Skeletal muscle satellite cell (primary cell): ENCODE data around the gene NTNG1.

Source experiments
- H3K27me3 ChIP-seq: 2 replicates; pipeline ENCODE4 v1.7.0; 2013; ENCODE audit warnings: low read length; ENCODE audit not compliant: control insufficient read depth, insufficient read depth
- H3K36me3 ChIP-seq: 2 replicates; pipeline ENCODE4 v1.7.0; 2013; ENCODE audit warnings: mild to moderate bottlenecking, control low read depth, low read length; ENCODE audit not compliant: insufficient read depth
- H3K4me1 ChIP-seq: 2 replicates; pipeline ENCODE4 v1.7.0; 2013; ENCODE audit warnings: low read length; ENCODE audit not compliant: control insufficient read depth, insufficient read depth
- H3K4me2 ChIP-seq: 2 replicates; pipeline ENCODE4 v1.7.0; 2013; ENCODE audit warnings: mild to moderate bottlenecking, low read length
- H3K4me3 ChIP-seq: 2 replicates; pipeline ENCODE4 v1.7.0; 2013; ENCODE audit warnings: low read length
- H3K9ac ChIP-seq: 2 replicates; pipeline ENCODE4 v1.7.0; 2013; ENCODE audit warnings: mild to moderate bottlenecking, low read depth, low read length, moderate library complexity
- H3K9me3 ChIP-seq: replicated peaks from 2 replicates; pipeline ENCODE4 v1.7.0; 2013; ENCODE audit warnings: mild to moderate bottlenecking, control low read depth, low read length

Gene NTNG1

GRCh38 chr1:107496002-107496401 lies 355.2 kb downstream of the NTNG1 start:
- no peak overlapping the region for H3K4me3 ChIP-seq
- H3K27me3 ChIP-seq = peaks cover 4% of the 10 kb centered on the region
- no peaks in the 10 kb centered on the region for H3K4me1 ChIP-seq
- H3K36me3 ChIP-seq = no peaks in the 10 kb centered on the region
- no peak overlapping the region for H3K4me2 ChIP-seq
- no peaks in the 10 kb centered on the region for H3K9me3 ChIP-seq
- no peak overlapping the region for H3K9ac ChIP-seq

DNA sequence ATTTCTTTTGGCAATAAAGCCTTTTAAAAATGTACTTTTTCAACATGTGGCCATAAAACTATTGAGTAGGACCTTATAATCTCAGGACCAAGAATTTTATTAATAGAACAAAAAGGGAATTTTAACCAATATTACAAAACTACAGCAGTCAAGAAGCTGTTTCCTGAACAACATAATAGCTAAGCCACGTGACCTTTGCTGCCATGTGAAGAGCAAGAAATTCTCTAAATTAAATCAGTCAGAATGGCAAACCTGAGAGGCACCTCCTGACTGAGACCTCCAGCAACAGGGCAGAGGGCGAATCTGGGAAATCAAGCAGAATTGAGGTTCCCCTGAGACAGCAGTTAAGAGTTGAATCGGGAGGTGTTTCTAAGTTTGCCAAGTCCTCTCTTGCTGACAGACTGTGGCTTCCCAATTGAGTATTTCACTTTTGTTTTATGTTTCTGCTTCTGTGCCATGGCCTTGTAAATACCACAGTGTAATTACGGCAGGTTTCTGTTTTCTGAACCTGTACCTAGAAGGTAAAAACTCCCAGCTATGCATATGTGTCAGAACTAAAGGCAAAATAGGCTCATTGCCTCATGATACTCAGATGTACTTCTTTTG lies 358.4 kb downstream of the NTNG1 start:
- Histone ChIP-seq H3K4me1 (no peaks in the 10 kb centered on the region), H3K36me3 (no peaks in the 10 kb centered on the region), H3K4me3 (no peak overlapping the region), H3K9me3 (no peaks in the 10 kb centered on the region), H3K9ac (no peak overlapping the region), H3K27me3 (peaks cover 4% of the 10 kb centered on the region), H3K4me2 (no peak overlapping the region)

DNA sequence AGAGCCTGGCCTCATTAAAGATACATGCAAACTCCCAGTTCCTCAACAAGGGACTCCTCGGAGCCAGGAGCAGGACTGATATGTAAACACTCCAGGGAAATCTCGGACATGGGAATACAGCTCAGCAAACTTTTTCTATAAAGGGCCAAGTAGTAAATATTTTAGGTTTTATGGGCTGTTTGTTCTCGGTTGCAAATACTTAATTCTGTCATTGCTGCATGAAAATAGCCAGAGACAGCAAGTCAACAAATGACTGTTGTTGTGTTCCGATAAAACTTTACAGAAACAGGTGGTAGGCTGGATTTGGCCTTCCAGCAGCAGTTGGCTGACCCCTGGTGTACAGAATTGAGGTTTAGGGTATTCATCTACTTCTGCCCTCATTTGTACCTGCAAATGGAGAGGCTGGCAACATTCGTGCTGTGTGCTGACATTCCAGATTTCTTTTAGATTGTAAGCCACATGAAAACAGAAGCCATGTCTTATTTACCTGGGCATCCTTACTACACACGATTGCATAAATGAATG lies 360.3 kb downstream of the NTNG1 start:
- Histone ChIP-seq H3K36me3 (no peaks in the 10 kb centered on the region), H3K4me1 (no peaks in the 10 kb centered on the region), H3K9me3 (no peaks in the 10 kb centered on the region), H3K27me3 (no peaks in the 10 kb centered on the region), H3K4me3 (no peak overlapping the region), H3K9ac (no peak overlapping the region), H3K4me2 (no peak overlapping the region)

- Histone ChIP-seq H3K9ac (no peak overlapping the region), H3K27me3 (no peaks in the 10 kb centered on the region), H3K36me3 (no peaks in the 10 kb centered on the region), H3K4me2 (no peak overlapping the region), H3K9me3 (no peaks in the 10 kb centered on the region), H3K4me3 (no peak overlapping the region), H3K4me1 (no peaks in the 10 kb centered on the region)
Measured at GRCh38 chr1:107510347-107510746, 369.5 kb downstream of the NTNG1 start.

- no peaks in the 10 kb centered on the region for H3K27me3 ChIP-seq
- no peaks in the 10 kb centered on the region for H3K36me3 ChIP-seq
- H3K4me1 ChIP-seq = no peaks in the 10 kb centered on the region
- H3K9me3 ChIP-seq = no peaks in the 10 kb centered on the region
- no peak overlapping the region for H3K9ac ChIP-seq
- no peak overlapping the region for H3K4me2 ChIP-seq
- no peak overlapping the region for H3K4me3 ChIP-seq
Measured at GRCh38 chr1:107512836-107513235, 372.0 kb downstream of the NTNG1 start.

GRCh38 chr1:107514841-107515240 lies 374.0 kb downstream of the NTNG1 start:
- H3K27me3 ChIP-seq = no peaks in the 10 kb centered on the region
- H3K36me3 ChIP-seq = no peaks in the 10 kb centered on the region
- no peak overlapping the region for H3K9ac ChIP-seq
- no peak overlapping the region for H3K4me2 ChIP-seq
- no peaks in the 10 kb centered on the region for H3K9me3 ChIP-seq
- H3K4me3 ChIP-seq = no peak overlapping the region
- no peaks in the 10 kb centered on the region for H3K4me1 ChIP-seq

DNA sequence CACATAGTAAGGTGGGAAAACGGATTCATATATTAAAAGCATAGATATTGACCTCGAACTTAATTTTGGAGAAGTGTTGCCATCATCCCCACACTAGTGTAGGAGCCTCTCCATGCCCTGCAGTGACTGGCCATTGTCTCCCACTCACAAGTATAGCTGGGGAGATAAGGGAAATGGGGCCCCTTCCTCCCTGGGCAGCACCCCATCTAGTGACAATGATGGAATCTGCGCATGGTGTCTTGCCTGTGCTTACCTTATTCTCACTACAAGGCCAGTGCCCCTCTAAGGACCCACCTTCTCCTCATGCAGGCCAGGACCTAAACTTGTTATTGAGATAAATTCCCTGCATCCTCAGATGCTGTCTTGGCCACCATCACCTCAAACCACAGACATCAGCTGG lies 374.9 kb downstream of the NTNG1 start:
- H3K27me3 ChIP-seq = no peaks in the 10 kb centered on the region
- no peaks in the 10 kb centered on the region for H3K9me3 ChIP-seq
- no peak overlapping the region for H3K9ac ChIP-seq
- no peaks in the 10 kb centered on the region for H3K4me1 ChIP-seq
- H3K36me3 ChIP-seq = no peaks in the 10 kb centered on the region
- no peak overlapping the region for H3K4me2 ChIP-seq
- no peak overlapping the region for H3K4me3 ChIP-seq

- Histone ChIP-seq H3K4me1 (peaks cover 3% of the 10 kb centered on the region), H3K4me3 (no peak overlapping the region), H3K9ac (no peak overlapping the region), H3K9me3 (no peaks in the 10 kb centered on the region), H3K27me3 (no peaks in the 10 kb centered on the region), H3K36me3 (no peaks in the 10 kb centered on the region), H3K4me2 (no peak overlapping the region)
Measured at GRCh38 chr1:107523061-107523460, 382.2 kb downstream of the NTNG1 start.

DNA sequence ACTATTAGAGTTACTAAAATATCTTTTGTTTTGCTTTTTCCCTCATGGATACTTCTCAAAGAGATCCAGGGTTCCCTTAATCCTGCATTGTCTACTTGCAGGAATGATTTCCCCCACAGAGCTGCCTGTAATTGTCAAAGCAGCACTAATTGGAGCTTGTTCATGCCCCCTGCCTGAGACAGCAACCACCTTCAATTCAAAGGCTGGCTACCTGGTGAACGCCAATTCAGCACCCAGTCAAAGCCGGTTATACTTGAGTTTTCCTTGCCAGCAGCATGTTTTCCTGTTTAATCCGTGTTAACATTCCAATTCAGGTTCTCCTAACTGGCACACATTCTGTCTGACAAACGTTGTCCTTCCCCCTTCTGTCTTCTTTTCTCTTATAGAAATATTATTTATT lies 382.9 kb downstream of the NTNG1 start:
- Histone ChIP-seq H3K9me3 (no peaks in the 10 kb centered on the region), H3K4me2 (no peak overlapping the region), H3K4me1 (peaks cover 3% of the 10 kb centered on the region), H3K4me3 (no peak overlapping the region), H3K27me3 (no peaks in the 10 kb centered on the region), H3K9ac (no peak overlapping the region), H3K36me3 (no peaks in the 10 kb centered on the region)

DNA sequence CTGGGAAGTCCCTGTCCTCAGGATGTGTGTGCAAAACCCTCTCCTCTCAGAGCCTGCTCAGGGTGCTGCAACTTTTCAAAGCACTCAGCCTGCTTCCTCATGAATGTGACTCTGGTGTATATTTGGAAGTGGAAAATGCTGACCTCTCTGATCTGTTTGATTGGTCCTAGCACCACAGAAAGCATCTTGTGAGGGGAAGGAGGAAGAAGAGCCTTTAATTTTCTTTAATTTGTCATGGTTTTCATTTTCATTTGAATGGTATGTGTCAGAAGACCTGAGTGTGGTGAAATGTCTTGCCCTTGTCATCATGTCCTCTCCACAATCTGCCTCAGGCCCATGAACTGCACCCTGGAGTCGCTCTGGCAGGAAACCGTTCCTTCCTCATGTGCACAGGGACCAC lies 383.5 kb downstream of the NTNG1 start:
- H3K4me2 ChIP-seq = no peak overlapping the region
- H3K36me3 ChIP-seq = no peaks in the 10 kb centered on the region
- H3K27me3 ChIP-seq = no peaks in the 10 kb centered on the region
- peaks cover 3% of the 10 kb centered on the region for H3K4me1 ChIP-seq
- no peak overlapping the region for H3K4me3 ChIP-seq
- H3K9ac ChIP-seq = no peak overlapping the region
- no peaks in the 10 kb centered on the region for H3K9me3 ChIP-seq

DNA sequence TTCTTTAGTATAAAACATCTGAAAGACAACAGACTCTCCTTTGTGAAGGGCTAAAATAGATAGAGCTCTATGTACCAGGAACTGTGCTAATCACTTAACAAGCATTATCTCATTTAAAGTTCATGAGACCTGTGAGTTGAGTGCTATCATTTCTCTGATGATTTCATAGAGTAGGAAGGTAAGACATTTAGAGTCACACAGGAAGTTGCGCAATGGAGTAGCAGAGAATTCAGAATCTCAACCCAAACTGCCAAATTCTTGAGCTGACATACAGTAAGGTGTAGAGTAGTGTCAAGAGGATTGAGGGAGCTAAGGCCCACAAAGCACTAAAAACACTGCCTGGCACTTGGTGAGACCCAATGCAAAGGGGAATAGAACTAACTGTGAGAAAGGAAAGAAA lies 384.3 kb downstream of the NTNG1 start:
- H3K4me1 ChIP-seq = peaks cover 3% of the 10 kb centered on the region
- H3K9ac ChIP-seq = no peak overlapping the region

DNA sequence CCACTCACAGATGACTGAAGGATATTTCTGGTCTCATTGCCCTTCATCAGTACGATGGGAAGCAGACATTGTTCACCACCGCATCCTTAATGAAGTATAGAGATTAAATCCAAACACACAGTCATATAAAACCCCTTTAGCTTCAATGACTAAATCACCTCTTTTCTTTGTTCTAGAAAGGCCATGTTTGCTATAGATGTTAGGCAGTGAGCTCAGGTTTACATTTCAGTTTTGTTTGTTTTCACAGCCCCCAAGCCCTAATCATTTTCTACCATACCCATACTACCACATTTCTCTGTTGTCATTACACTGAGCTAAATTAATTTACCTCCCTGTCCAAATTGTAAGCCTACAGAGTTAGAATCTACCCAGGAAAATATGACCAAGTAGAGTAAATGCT lies 385.1 kb downstream of the NTNG1 start:
- Histone ChIP-seq H3K36me3 (no peaks in the 10 kb centered on the region), H3K4me3 (no peak overlapping the region), H3K27me3 (no peaks in the 10 kb centered on the region), H3K9ac (no peak overlapping the region), H3K9me3 (no peaks in the 10 kb centered on the region), H3K4me2 (no peak overlapping the region), H3K4me1 (peaks cover 6% of the 10 kb centered on the region)

More for the DNA sequence above, 384.3 kb downstream of the NTNG1 start:
- H3K27me3 ChIP-seq = no peaks in the 10 kb centered on the region
- H3K4me2 ChIP-seq = no peak overlapping the region
- no peaks in the 10 kb centered on the region for H3K36me3 ChIP-seq
- no peak overlapping the region for H3K4me3 ChIP-seq
- no peaks in the 10 kb centered on the region for H3K9me3 ChIP-seq
